ENCODE measurements around the gene MTCH1. TPM values are rescaled to one million over a fixed set of nuclear protein-coding genes. Genes with fewer than 3 reads are reported as not detected.
A peak's percentile ranks its signal among the peaks of the same experiment; 100 is the strongest.

The MTCH1 gene
- total and polyA plus RNA-seq, 9 of the 15 experiments (the other 6 are each of a cell fraction or from before 2014, with no cell fraction given) = 7.9 to 161 (median 118) TPM

GRCh38 chr6:36985417-36985807, 584 bp downstream of the MTCH1 start:
- H3K9ac ChIP-seq (ENCODE audit: insufficient read depth in 1 of 2, low read depth in 2 of 2, low read length in 2 of 2) = peak overlapping the region; percentile 84 to 99
- FAIRE-seq (no peak), ATAC-seq (no peak), DNase-seq (ENCODE audit: extremely low read depth in 1 of 4, low spot score in 3 of 4) (no peak)
- peaks cover 11% of the 10 kb centered on the region for H3K9me1 ChIP-seq (ENCODE audit: control insufficient read depth, insufficient read depth, low read length)
- peaks cover 36% of the 10 kb centered on the region for H4K20me1 ChIP-seq (replicated peaks; ENCODE audit: control insufficient read depth, insufficient read depth, low read length)
- intact Hi-C loops (cut with micrococcal nuclease) (loop anchor here (5.0 kb wide), 1 partner anchor 98 kb away; the partner anchor contains the start of gene C6orf89), in situ Hi-C loops (cut with MboI) (no loop called here)
- ChIA-PET CTCF (ENCODE audit: low intra/inter-chr PET ratio) (interaction anchor here (0.7 to 1.1 kb wide), 2 partner anchors 33 to 204 kb away, joined by 4 read pairs; no protein-coding TSS in a partner anchor), POLR2A (interaction anchor here (0.6 to 2.5 kb wide), 11 partner anchors 10 to 1695 kb away, joined by 3 to 6 read pairs (median 4); partner anchors contain the start of gene PI16)
- no TSS peak for BruUV-seq (replicated peaks)
- peaks cover 36% of the 10 kb centered on the region for H3K36me3 ChIP-seq (ENCODE audit: control insufficient read depth, insufficient read depth, low read length)
- H3K4me2 ChIP-seq (ENCODE audit: insufficient read depth, low read length) = peak overlapping the region; percentile 94
- peak overlapping the region; percentile 95 for H3K4me3 ChIP-seq
- H3K4me1 ChIP-seq (replicated peaks in 1 of 2; ENCODE audit: control insufficient read depth in 2 of 2, insufficient read depth in 2 of 2, low read length in 2 of 2) = peaks cover 25 to 31% of the 10 kb centered on the region in 2 experiments
- 1% methylated on average over 5 of the region's 15 CpGs for WGBS (ENCODE audit: insufficient coverage, low coverage, missing lambda C conversion rate)
- peaks cover 63% of the 10 kb centered on the region for H3K79me2 ChIP-seq (ENCODE audit: control insufficient read depth, insufficient read depth, low read length)
- no peaks in the 10 kb centered on the region; the same call in 1 of the 2 replicates for H3K9me3 ChIP-seq (replicated peaks; ENCODE audit: control insufficient read depth, insufficient read depth, low read depth, low read length)
- peak overlapping the region; percentile 86 for H2AFZ ChIP-seq (ENCODE audit: low read depth, low read length)
- H3K27me3 ChIP-seq (ENCODE audit: control insufficient read depth in 2 of 2, insufficient read depth in 2 of 2, low read length in 2 of 2) = no peaks in the 10 kb centered on the region; a peak in 1 of 5 replicates
- H3K27ac ChIP-seq (ENCODE audit: extremely low read depth, low read depth, low read length) = peak overlapping the region; percentile 84
- 0 out of 2 replicates have a peak, but pooled peaks have one; percentile 21 for TF ChIP-seq MTA2 (IDR thresholded peaks at IDR 0.05; ENCODE audit: low read depth)
- peak; percentile 25; the same call in 1 of the 2 replicates for TF ChIP-seq LARP7 (IDR thresholded peaks at IDR 0.05)
- TF ChIP-seq, protein P1, sequence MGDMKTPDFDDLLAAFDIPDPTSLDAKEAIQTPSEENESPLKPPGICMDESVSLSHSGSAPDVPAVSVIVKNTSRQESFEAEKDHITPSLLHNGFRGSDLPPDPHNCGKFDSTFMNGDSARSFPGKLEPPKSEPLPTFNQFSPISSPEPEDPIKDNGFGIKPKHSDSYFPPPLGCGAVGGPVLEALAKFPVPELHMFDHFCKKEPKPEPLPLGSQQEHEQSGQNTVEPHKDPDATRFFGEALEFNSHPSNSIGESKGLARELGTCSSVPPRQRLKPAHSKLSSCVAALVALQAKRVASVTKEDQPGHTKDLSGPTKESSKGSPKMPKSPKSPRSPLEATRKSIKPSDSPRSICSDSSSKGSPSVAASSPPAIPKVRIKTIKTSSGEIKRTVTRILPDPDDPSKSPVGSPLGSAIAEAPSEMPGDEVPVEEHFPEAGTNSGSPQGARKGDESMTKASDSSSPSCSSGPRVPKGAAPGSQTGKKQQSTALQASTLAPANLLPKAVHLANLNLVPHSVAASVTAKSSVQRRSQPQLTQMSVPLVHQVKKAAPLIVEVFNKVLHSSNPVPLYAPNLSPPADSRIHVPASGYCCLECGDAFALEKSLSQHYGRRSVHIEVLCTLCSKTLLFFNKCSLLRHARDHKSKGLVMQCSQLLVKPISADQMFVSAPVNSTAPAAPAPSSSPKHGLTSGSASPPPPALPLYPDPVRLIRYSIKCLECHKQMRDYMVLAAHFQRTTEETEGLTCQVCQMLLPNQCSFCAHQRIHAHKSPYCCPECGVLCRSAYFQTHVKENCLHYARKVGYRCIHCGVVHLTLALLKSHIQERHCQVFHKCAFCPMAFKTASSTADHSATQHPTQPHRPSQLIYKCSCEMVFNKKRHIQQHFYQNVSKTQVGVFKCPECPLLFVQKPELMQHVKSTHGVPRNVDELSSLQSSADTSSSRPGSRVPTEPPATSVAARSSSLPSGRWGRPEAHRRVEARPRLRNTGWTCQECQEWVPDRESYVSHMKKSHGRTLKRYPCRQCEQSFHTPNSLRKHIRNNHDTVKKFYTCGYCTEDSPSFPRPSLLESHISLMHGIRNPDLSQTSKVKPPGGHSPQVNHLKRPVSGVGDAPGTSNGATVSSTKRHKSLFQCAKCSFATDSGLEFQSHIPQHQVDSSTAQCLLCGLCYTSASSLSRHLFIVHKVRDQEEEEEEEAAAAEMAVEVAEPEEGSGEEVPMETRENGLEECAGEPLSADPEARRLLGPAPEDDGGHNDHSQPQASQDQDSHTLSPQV (IDR thresholded peaks at IDR 0.05) = no peak
- no peak for TF ChIP-seq HDAC3 (IDR thresholded peaks at IDR 0.05; ENCODE audit: borderline replicate concordance, partially characterized antibody)
- TF ChIP-seq ZNF436 (CRISPR knock-in tag; IDR thresholded peaks at IDR 0.05) = no peak
- no peak for TF ChIP-seq POLR2AphosphoS2 (IDR thresholded peaks at IDR 0.05; ENCODE audit: low read length)
- peak; percentile 8 for TF ChIP-seq ARHGAP35 (IDR thresholded peaks at IDR 0.05; ENCODE audit: partially characterized antibody)
- TF ChIP-seq MTA1 (IDR thresholded peaks at IDR 0.05; ENCODE audit: borderline replicate concordance) = no peak
- TF ChIP-seq, protein P2, sequence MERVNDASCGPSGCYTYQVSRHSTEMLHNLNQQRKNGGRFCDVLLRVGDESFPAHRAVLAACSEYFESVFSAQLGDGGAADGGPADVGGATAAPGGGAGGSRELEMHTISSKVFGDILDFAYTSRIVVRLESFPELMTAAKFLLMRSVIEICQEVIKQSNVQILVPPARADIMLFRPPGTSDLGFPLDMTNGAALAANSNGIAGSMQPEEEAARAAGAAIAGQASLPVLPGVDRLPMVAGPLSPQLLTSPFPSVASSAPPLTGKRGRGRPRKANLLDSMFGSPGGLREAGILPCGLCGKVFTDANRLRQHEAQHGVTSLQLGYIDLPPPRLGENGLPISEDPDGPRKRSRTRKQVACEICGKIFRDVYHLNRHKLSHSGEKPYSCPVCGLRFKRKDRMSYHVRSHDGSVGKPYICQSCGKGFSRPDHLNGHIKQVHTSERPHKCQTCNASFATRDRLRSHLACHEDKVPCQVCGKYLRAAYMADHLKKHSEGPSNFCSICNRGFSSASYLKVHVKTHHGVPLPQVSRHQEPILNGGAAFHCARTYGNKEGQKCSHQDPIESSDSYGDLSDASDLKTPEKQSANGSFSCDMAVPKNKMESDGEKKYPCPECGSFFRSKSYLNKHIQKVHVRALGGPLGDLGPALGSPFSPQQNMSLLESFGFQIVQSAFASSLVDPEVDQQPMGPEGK (CRISPR knock-in tag; IDR thresholded peaks at IDR 0.05; ENCODE audit: borderline replicate concordance) = no peak
- TF ChIP-seq SMAD3 (CRISPR knock-in tag; conservative IDR thresholded peaks at IDR 0.05) = no peak
- no peak for TF ChIP-seq CHD1 (IDR thresholded peaks at IDR 0.05; ENCODE audit: low read length)
- 0 out of 2 replicates have a peak, but pooled peaks have one; percentile 2 for TF ChIP-seq ZNF511 (CRISPR knock-in tag; IDR thresholded peaks at IDR 0.05)
- peak in 1 of 2 experiments; percentile 34; a peak in 1 of 4 replicates for TF ChIP-seq ARNT (IDR thresholded peaks at IDR 0.05)
- 0 out of 2 replicates have a peak, but pooled peaks have one; percentile 22 for TF ChIP-seq PHB2 (IDR thresholded peaks at IDR 0.05; ENCODE audit: low read depth)
- TF ChIP-seq ASH1L (IDR thresholded peaks at IDR 0.05; ENCODE audit: borderline replicate concordance, low read depth, partially characterized antibody) = peak; percentile 41
